Thyroid gland (tissue), 4 donors: ENCODE measurements around the gene MYO10.

Experiments
- CTCF ChIP-seq, 6 experiments: fragments of 200-600 bp in 3 of 6; fragments of 450-650 bp in 3 of 6; sonication (generic) in 3 of 6; IDR thresholded peaks; one replicate each; pipeline ENCODE4 v1.5.1; 2016 to 2019; ENCODE audit warnings: antibody characterized with exemption in 6 of 6, mild to moderate bottlenecking in 2 of 6, inconsistent platforms in 1 of 6, moderate library complexity in 1 of 6
- POLR2A ChIP-seq, 2 donors: fragments of 450-650 bp; IDR thresholded peaks; one replicate each; pipeline ENCODE4 v1.6.1; 2017; ENCODE audit warnings: antibody characterized with exemption in 2 of 2, mild to moderate bottlenecking in 2 of 2, moderate library complexity in 1 of 2

GRCh38 chr5:16723821-16724220 is 212.3 kb downstream of the MYO10 start:
- TF ChIP-seq CTCF (IDR thresholded peaks at IDR 0.05) = no peak
- no peak for TF ChIP-seq POLR2A (IDR thresholded peaks at IDR 0.05)
